ENCODE measurements around the gene SELP.
"Not testable (repeated sequence)": the region's sequence is repeated elsewhere in the genome, so short reads cannot be mapped to it uniquely, and the experiment has no call there.

SELP gene

DNA sequence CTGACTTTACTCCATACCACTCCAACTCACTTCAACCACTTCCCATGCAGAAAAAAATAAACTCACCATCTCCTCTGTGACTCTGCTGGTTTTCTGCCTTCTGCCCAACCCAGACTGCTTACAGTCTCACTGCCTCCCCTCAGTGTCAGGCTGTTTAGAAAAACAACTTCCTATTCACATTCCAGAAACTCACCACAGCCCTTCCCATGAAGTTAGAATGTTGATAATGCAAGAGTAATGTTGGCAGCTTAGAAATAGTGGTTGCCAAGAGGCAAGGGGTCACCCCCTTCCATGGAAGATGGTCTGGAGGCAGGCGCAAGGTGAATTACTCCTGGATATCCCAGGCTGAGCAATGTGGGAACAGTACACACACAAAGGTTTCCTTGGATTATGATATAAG, at the start of gene SELP:
SELP (minus strand) TSS at position 119 of the 400 bp plus-strand sequence; CDS start at position 69, 50 bp downstream.
- DNase-seq, result no peak
- intact Hi-C loops (cut with DNase I), result no loop called here

DNA sequence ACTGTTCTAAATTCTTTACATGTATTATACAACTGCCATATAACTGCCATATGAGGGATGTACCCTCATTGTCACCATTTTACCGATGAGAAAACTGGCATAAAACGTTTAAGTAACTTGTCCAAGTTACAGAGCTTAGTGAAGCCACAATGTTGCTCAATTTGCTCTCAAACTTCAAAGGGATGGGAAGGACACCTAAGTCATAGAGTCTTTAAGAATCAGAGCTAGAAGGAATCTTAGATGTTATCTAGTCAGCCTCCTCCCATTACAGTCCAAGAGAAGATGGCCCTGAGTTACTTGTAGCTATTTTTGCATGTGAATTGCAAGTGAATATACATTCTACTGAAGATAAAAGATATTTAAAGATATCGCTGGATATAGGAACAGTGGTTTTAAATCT, 49.8 kb upstream of the SELP start:
- intact Hi-C loops (cut with DNase I), result no loop called here
- DNase-seq, result no peak

DNA sequence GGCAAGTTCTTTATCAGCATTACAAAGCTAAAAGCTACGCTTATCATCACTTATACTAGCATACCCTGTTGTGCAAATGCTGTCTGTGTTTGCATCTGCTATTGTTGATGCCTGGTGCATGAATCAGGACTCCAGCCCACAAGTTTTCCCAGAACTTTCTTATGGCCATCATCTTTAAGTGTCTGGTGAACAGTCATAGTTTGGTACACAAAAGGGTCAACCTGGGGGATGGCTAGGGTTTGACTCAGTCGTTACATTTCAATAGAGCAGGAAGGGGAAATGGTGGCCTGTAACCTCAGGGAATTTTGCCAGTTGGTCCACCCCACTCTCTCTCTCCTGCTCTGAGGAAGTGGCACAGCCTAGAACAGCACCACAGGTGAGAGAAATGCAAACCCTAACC, 46.1 kb upstream of the SELP start:
- DNase-seq, result no peak
- intact Hi-C loops (cut with DNase I), result no loop called here

DNA sequence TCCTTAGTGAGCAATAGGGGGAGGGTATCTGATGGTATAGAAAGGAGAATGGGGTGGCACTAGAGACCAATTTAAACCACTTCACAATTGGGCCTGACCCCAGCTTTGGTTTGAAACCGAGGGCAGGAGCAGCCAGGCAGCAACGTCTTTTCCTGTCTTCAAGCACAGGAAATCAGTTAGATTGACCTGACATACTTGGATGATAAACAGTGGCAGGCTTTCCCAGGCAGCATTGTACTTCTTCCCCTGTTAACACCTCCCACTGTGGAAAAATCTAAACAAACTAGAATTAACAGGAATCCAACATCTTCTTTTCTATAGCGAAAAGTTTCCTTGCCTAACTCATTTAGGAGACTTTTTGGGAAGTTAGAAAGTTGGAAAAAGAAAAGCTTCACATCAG, 40.9 kb upstream of the SELP start:
- intact Hi-C loops (cut with DNase I), result no loop called here

DNA sequence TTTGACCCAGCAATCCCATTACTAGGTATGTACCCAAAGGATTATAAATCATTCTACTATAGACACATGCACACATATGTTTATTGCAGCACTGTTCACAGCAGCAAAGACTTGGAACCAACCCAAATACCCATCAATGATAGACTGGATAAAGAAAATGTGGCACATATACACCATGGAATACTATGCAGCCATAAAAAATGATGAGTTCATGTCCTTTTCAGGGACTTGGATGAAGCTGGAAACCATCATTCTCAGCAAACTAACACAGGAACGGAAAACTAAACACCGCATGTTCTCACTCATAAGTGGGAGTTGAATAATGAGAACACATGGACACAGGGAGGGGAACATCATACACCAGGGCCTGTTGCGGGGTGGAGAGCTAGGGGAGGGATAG, 40.3 kb upstream of the SELP start:
- DNase-seq; intact Hi-C loops (cut with DNase I): not testable (repeated sequence)

More for the DNA sequence above, 40.9 kb upstream of the SELP start:
- DNase-seq, result no peak

DNA sequence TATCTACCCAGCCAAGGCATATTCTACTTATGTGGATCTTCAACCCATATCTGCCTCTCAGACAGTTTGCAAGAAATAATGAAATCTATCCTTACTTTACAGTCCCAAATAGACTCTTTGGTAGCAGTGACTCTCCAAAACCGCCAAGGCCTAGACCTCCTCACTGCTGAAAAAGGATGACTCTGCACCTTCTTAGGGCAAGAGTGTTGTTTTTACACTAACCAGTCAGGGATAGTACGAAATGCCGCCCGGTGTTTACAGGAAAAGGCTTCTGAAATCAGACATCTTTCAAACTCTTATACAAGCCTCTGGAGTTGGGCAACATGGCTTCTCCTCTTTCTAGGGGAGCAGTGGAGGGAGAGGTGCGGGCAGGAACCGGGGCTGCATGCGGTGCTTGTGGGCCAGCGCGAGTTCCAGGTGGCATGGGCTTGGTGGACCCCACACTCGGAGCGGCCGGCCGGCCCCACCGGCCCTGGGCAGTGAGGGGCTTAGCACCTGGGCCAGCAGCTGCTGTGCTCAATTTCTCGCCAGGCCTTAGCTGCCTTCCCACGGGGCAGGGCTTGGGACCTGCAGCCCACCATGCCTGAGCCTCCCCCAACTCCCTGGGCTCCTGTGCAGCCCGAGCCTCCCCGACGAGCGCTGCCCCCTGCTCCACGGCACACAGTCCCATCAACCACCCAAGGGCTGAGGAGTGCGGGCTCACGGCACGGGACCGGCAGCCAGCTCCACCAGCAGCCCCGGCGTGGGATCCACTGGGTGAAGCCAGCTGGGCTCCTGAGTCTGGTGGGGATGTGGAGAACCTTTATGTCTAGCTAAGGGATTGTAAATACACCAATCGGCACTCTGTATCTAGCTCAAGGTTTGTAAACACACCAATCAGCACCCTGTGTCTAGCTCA, 38.0 kb upstream of the SELP start:
- intact Hi-C loops (cut with DNase I); DNase-seq: not testable (repeated sequence)

DNA sequence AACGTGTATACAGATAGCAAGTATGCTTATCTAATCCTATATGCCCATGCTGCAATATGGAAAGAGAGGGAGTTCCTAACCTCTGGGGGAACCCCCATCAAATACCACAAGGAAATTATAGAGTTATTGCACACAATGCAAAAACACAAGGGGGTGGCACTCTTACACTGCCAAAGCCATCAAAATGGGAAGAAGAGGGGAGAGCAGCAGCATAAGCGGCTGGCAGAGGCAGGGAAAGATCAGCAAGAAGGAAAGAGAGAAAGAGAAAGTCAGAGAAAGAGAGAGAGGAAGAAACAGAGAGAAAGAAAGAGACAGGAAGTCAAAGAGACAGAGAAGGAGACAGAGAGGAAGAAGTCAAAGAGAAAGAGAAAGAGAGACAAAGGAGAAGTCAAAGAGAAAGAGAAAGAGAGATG, 37.3 kb upstream of the SELP start:
- intact Hi-C loops (cut with DNase I), result not testable (repeated sequence)

DNA sequence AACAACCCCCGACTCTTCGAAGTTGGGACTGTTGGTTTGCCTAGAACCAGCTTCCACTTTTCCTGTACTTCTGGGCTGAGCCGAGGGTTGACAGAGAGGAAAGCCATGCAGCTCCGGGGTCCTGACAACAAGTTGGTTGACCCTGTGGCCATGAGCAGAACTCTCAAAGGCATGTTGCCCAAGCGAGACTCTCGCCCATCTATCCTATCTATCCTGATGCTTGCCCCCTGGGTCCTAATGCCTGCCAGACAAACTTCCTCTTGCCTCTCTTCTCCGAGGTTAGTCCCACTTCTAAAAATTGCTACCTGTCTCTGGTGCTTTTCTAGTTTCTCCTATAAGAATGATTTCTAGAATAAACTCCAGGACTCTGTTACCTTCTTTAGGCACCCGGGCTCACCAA, 32.8 kb upstream of the SELP start:
- DNase-seq; intact Hi-C loops (cut with DNase I): not testable (repeated sequence)

More for the DNA sequence above, 37.3 kb upstream of the SELP start:
- not testable (repeated sequence) for DNase-seq

DNA sequence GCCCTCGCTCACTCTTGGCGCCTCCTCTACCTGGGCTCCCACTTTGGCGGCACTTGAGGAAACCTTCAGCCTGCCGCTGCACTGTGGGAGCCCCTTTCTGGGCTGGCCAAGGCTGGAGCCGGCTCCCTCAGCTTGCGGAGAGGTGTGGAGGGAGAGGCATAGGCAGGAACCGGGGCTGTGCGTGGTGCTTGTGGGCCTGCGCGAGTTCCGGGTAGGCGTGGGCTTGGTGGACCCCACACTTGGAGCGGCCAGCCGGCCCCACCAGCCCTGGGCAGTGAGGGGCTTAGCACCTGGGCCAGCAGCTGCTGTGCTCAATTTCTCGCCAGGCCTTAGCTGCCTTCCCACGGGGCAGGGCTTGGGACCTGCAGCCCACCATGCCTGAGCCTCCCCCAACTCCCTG, 31.1 kb upstream of the SELP start:
- DNase-seq; intact Hi-C loops (cut with DNase I): not testable (repeated sequence)

DNA sequence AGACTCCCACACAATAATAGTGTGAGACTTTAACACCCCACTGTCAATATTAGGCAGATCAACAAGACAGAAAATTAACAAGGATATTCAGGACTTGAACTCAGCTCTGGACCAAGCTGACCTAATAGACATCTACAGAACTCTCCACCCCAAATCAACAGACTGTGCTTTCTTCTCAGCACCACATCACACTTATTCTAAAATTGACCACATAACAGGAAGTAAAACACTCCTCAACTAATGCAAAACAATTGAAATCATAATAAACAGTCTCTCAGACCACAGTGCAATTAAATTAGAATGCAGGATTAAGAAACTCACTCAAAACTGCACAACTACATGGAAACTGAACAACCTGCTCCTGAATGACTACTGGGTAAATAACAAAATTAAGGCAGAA, 28.9 kb upstream of the SELP start:
- DNase-seq; intact Hi-C loops (cut with DNase I): not testable (repeated sequence)

DNA sequence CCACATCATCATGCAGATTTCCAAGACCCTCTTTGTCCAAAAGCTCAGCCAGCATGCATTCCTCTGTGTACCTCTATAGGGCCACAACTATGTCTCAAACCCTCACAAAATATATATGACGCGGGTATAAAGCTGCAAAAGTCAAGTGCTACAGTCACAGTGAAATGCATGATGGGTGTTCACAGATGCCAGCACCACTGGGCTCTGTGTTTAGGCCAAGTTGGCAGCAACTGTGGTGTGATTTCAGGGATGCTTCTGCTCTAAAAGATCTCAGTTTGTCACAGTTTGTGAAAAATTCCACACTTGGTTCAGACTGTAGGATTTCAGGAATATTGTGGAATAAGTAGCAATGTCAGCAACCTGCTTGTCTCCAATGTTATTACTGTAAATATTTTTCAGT, 23.9 kb upstream of the SELP start:
- peak in 20 of 42 donors; percentile 11 to 59 (median 32) for DNase-seq
- intact Hi-C loops (cut with DNase I), result no loop called here

DNA sequence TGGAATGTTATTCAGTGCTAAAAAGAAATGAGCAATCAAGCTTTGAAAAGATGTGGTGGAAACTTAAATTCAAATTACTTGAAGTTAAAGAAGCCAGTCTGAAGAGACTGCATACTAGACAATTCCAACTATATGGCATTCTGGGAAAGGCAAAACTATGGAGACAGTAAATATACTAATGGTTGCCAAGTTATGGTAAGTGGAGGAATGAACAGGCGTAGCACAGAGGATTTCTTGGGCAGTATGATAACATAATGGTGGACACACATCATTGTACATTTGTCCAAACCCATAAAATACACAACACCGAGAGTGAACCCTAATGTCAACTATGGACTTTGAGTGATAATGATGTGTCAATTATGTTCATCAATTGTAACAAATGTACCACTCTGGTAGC, 21.1 kb upstream of the SELP start:
- no peak for DNase-seq
- intact Hi-C loops (cut with DNase I), result no loop called here

DNA sequence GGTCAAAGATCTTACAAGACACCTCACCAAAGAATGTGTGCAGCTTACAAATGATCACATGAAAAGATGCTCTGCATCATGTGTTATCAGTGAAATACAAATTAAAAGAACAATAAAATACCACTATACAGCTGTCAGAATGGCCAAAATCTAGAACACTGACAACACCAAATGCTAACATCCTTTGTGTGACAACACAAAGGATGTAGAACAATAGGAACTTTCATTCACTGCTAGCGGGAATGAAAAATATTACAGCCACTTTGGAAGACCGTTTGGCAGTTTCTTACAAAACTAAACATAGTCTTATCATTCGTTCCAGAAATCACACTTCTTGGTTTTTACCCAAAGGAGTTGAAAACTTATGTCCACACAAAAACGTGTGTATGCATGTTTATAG, 20.6 kb upstream of the SELP start:
- DNase-seq, result peak in 1 of 42 donors; percentile 34
- intact Hi-C loops (cut with DNase I), result no loop called here

DNA sequence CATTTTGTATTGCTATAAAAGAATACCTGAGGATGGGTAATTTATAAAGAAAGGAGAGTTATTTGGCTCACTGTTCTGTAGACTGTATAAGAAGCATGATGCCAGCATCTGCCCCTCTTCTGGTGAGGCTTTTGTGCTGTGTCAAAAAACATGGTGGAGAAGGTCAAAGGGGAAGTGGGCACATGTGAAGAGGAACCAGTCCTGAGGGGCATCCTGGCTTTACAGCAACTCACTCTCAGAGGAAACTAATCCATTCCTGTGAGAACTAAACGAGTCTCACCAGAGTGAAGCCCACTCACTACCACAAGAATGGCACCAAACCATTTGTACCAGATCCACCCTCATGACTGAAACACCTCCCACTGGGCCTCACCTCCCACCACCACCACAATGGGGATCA, 18.8 kb upstream of the SELP start:
- DNase-seq, result no peak
- intact Hi-C loops (cut with DNase I), result no loop called here

DNA sequence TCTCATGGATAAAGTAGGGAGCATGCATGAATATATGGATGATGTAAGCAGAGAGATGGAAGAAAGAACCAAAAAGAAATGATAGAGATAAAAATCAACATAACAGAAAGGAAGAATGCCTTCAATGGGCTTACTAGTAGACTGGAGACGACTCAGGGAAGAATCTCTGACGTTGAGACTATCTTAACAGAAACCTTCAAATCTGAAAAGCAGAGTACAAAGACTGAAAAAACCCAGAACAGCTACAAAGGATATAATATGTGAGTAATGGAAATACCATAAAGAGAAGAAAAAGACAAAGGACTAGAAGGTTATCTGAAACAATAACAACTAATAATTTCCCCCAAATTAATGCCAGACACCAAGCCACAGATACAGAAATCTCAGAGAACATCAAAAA, 18.3 kb upstream of the SELP start:
- intact Hi-C loops (cut with DNase I), result no loop called here
- no peak for DNase-seq

DNA sequence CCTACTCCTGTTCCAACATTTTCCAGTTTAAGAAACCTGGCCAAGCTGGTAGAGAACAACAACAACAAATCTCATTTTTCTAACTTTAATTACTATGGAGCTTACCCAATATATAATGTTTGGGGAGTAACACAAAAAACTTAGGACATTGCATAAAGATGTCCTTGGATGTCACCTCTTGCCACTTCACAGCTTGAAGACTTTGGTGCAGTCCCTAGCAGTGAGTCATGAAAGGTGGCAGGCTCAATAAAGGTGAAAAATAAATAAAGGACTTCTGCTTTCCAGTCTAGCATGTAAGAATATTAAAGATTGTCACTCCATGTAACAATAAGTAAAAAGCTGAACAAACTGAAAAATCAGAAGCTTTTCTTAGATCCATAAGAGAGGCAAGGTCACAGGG, 17.6 kb upstream of the SELP start:
- no peak for DNase-seq
- intact Hi-C loops (cut with DNase I), result no loop called here

DNA sequence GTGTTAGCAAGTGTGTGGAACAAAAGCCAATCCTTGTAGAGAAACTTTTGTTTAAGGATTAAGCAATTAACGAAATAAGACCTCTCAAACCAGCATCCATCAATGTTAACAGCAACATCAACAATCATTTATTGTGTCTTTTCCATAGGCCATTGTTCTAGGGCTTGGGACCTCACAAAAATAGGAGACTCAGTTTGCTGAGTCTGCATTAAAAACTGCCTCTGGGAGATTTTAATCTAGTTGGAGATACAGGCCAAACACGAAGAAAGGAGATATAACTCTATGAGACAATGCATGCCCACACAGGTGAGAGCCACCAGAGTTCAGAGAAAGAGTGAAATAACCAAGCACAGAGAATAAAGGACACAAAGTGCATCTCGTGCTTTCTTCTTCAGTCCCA, 14.4 kb upstream of the SELP start:
- intact Hi-C loops (cut with DNase I), result no loop called here

DNA sequence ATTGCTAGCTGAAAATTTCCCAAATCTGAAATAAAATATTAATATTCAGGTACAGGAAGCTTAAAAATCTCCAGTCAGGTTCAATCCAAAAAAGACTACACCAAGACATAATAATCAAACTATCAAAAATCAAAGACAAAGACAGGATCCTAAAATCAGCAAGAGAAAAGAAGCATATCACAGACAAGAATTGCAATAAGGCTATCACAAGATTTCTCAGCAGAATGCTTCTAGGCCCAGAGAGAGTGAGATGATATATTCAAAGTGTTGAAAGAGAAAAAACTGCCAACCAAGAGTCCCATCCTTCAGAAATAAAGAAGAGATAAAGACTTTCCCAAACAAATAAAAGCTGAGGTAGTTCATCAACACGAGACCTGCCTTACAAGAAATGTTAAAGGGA, 5.0 kb upstream of the SELP start:
- intact Hi-C loops (cut with DNase I), result no loop called here
- no peak for DNase-seq

More for the DNA sequence above, 14.4 kb upstream of the SELP start:
- no peak for DNase-seq

DNA sequence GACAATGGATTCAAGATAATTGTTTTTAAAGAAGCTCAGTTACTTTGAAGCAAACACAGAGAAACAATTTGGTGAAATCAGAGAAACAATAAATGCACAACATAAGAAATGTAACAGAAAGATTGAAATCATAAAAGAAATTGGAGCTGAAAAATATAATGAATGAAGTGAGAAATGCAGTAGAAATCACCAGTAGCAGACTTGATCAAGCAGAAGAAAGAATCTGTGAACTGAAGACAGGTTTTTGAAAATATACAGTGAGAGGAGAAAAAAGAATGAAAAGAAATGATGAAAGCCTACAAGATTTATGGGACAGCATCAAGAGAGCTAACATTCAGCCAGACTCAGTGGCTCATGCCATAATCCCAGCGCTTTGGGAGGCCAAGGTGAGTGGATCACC, 4.2 kb upstream of the SELP start:
- intact Hi-C loops (cut with DNase I), result no loop called here
- DNase-seq, result no peak

DNA sequence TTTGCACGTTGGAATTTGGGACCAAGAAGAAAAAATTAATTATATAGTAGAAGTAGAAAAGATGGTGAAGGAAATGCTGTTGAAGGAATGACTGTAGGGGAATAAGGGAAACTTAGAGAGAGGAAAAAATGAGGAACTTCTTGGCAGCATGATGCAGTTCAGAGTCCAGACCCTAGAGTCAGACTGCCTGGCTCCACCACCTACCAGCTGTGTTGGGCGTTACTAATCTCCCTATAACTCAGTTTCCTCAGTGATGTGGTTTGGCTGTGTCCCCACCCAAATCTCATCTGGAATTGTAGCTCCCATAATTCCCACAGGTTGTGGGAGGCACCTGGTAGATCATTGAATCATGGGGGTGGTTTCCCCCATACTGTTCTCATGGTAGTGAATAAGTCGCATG, 1.3 kb upstream of the SELP start:
- DNase-seq, result no peak
- intact Hi-C loops (cut with DNase I), result no loop called here

DNA sequence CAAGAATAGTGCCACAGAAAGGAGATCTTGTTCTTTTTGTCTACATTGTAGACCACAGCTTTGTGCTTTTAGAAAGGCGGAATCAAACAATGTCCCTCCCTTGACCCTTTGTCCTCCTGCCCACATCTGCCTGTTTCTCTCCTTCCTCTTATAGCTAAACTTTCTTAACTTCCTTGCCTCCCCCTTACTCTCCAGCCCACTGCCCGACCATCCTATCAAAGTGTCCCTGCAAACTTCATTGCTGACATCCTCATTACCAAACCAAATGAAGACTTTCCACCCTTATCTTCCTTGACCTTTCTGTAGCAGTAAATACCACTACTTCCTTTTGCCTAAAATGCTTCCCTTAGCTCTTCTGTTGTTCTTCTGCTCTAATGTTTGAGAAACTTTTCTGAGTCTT, 5.0 kb downstream of the SELP start:
- DNase-seq, result no peak
- intact Hi-C loops (cut with DNase I), result no loop called here
